Measurements from ENCODE around the gene URB1.
"Not testable (repeated sequence)": the region's sequence is repeated elsewhere in the genome, so short reads cannot be mapped to it uniquely, and the experiment has no call there.

The URB1 gene

DNA sequence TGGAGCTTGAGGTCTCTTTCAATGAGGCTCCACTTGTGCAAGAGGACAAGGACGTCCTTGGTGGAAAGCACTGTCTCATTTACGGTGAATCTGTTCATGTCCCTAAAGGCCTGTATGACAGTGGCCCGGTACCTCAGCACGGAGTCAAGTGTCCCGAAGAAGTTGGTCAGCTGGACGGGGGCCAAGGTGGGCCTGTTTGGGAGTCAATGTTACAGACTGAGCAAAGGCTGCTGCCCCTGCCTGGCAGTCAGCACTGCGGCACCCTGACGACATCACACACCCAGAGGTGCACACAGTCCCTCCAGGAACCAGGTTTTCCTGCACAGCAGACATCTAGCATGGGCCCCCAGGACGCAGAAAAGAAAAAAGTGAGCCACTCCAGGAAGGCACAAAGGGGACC is 75.1 kb downstream of the URB1 start:
- no peaks in the 10 kb centered on the region for H3K9me3 ChIP-seq (ENCODE audit: control insufficient read depth, insufficient read depth, low read length)
- no peaks in the 10 kb centered on the region for H3K27me3 ChIP-seq (ENCODE audit: control insufficient read depth, insufficient read depth, low read length)
- no peak overlapping the region for H3K27ac ChIP-seq (ENCODE audit: low read depth, low read length)
- H3K4me3 ChIP-seq (ENCODE audit: low read depth, low read length): no peak overlapping the region
- peaks cover 99% of the 10 kb centered on the region for H3K36me3 ChIP-seq (ENCODE audit: control insufficient read depth, insufficient read depth, low read length)
- no peak overlapping the region for H3K9ac ChIP-seq (ENCODE audit: low read depth, low read length)
- no peaks in the 10 kb centered on the region for H3K4me1 ChIP-seq (ENCODE audit: control insufficient read depth, insufficient read depth, low read length)

DNA sequence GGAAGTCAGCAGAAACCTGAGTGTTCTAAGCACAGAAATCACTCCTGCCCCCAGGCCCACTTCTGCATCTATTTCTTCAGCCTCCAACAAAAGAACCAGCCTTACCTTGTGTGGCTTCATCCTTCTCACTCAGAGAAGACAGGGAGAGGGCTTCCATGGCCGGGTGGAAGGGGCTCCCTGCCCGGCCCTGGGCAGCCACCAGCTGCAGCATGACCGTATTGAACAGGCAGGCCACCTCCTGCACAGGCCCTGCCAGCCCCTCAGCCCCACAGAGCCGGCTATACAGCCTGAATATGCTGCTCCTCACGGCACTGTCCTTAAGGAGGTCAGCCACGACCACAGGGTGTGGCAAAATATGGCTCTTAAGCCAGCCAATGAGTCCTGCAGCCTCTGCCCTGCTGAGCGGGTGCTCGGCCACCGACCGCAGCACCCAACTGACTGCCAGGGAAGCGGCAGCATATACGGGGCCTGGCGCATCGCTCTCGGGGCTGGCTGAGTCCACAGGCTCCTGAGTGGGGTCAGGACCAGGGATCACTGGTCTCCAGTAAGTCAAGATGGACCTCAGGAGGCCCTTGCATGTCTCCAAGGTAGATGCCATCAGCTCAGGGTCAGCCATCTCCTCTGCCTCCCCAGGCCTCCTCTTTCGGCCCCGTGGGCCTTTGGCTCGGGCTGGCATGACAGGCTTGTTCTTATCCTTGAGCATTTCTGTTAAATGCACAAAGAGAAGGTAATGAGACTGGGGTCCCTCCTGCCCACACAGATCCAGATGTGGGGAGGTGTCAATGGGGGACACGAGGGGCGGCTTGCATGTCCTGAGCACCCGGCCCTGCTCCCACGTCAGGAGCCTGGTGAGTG is 76.2 kb downstream of the URB1 start:
- no peak overlapping the region for H3K4me3 ChIP-seq (ENCODE audit: low read depth, low read length)
- no peaks in the 10 kb centered on the region for H3K9me3 ChIP-seq (ENCODE audit: control insufficient read depth, insufficient read depth, low read length)
- peaks cover 99% of the 10 kb centered on the region for H3K36me3 ChIP-seq (ENCODE audit: control insufficient read depth, insufficient read depth, low read length)
- no peaks in the 10 kb centered on the region for H3K27me3 ChIP-seq (ENCODE audit: control insufficient read depth, insufficient read depth, low read length)
- H3K9ac ChIP-seq (ENCODE audit: low read depth, low read length): no peak overlapping the region
- H3K27ac ChIP-seq (ENCODE audit: low read depth, low read length): no peak overlapping the region
- no peaks in the 10 kb centered on the region for H3K4me1 ChIP-seq (ENCODE audit: control insufficient read depth, insufficient read depth, low read length)

- H3K27ac ChIP-seq (ENCODE audit: low read depth, low read length): no peak overlapping the region
- no peaks in the 10 kb centered on the region for H3K4me1 ChIP-seq (ENCODE audit: control insufficient read depth, insufficient read depth, low read length)
- no peaks in the 10 kb centered on the region for H3K27me3 ChIP-seq (ENCODE audit: control insufficient read depth, insufficient read depth, low read length)
- no peak overlapping the region for H3K9ac ChIP-seq (ENCODE audit: low read depth, low read length)
- H3K9me3 ChIP-seq (ENCODE audit: control insufficient read depth, insufficient read depth, low read length): no peaks in the 10 kb centered on the region
- peaks cover 97% of the 10 kb centered on the region for H3K36me3 ChIP-seq (ENCODE audit: control insufficient read depth, insufficient read depth, low read length)
- H3K4me3 ChIP-seq (ENCODE audit: low read depth, low read length): no peak overlapping the region
These were observed 77.1 kb downstream of the URB1 start for GRCh38 chr21:32315511-32316281.

DNA sequence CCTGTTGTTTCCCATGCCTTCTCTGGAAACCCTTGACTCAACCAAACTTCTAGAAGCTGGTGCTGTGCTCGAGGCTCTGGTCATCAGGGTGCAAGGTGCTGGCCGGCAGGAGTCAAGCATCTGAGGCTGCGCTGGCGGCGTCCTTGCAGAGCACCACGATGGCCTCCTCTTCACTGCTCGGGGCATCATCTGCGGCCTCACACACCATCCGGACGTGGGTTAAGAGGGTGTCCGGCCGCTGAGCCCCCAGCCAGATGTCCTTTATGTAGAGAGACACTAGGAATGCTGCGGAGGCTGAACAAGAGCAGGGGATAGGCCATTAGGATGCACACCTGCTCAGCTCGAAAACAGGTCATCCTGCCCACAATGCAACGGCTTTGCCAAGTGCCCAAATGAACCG is 78.0 kb downstream of the URB1 start:
- no peaks in the 10 kb centered on the region for H3K27me3 ChIP-seq (ENCODE audit: control insufficient read depth, insufficient read depth, low read length)
- no peak overlapping the region for H3K9ac ChIP-seq (ENCODE audit: low read depth, low read length)
- H3K9me3 ChIP-seq (ENCODE audit: control insufficient read depth, insufficient read depth, low read length): no peaks in the 10 kb centered on the region
- no peaks in the 10 kb centered on the region for H3K4me1 ChIP-seq (ENCODE audit: control insufficient read depth, insufficient read depth, low read length)
- H3K27ac ChIP-seq (ENCODE audit: low read depth, low read length): no peak overlapping the region
- H3K4me3 ChIP-seq (ENCODE audit: low read depth, low read length): no peak overlapping the region
- peaks cover 88% of the 10 kb centered on the region for H3K36me3 ChIP-seq (ENCODE audit: control insufficient read depth, insufficient read depth, low read length)

DNA sequence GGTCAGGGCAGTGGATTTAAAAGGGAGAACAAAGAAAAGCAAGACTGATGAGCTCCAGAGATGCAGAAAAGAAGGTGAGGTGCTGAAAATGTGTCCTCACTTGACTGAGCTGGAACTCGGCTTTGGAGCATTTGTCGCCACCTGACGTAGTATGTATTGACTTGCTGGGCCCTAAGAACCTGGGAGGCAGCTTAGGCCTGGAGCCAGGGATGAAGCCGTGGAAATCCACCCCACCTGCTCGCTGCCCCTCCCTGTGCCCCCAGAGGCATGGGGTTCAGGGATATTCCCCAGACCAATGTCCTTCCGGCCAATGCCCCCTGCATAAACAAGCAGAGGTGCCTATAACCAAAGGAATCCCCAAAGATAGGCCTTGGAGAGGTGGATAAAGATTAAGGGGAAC is 79.8 kb downstream of the URB1 start:
- H3K27ac ChIP-seq (ENCODE audit: low read depth, low read length): no peak overlapping the region
- H3K4me3 ChIP-seq (ENCODE audit: low read depth, low read length): no peak overlapping the region
- H3K9me3 ChIP-seq (ENCODE audit: control insufficient read depth, insufficient read depth, low read length): no peaks in the 10 kb centered on the region
- H3K36me3 ChIP-seq (ENCODE audit: control insufficient read depth, insufficient read depth, low read length): peaks cover 77% of the 10 kb centered on the region
- H3K4me1 ChIP-seq (ENCODE audit: control insufficient read depth, insufficient read depth, low read length): no peaks in the 10 kb centered on the region
- no peak overlapping the region for H3K9ac ChIP-seq (ENCODE audit: low read depth, low read length)
- H3K27me3 ChIP-seq (ENCODE audit: control insufficient read depth, insufficient read depth, low read length): no peaks in the 10 kb centered on the region

DNA sequence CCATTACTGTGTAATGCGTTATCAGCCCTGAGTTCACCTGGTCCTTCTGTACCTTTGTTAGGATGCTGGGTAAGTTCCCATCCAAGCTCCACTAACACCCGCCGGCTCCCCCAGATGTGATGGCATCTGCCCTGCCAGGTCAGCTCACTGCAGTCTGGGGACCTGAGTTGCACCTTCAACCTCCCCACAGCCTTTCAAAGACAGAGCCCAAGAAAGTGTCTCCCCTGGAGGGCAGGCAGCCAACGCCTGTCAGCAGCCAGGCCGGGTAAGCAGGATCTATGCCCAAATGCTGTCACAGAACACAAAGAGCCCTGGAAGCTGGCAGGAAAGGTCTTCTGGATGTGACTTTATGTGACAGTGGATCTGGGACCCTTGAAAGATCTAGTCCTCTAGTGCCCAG is 80.5 kb downstream of the URB1 start:
- H3K27ac ChIP-seq (ENCODE audit: low read depth, low read length): no peak overlapping the region
- no peaks in the 10 kb centered on the region for H3K27me3 ChIP-seq (ENCODE audit: control insufficient read depth, insufficient read depth, low read length)
- H3K9me3 ChIP-seq (ENCODE audit: control insufficient read depth, insufficient read depth, low read length): no peaks in the 10 kb centered on the region
- H3K36me3 ChIP-seq (ENCODE audit: control insufficient read depth, insufficient read depth, low read length): peaks cover 70% of the 10 kb centered on the region
- no peak overlapping the region for H3K9ac ChIP-seq (ENCODE audit: low read depth, low read length)
- no peak overlapping the region for H3K4me3 ChIP-seq (ENCODE audit: low read depth, low read length)
- H3K4me1 ChIP-seq (ENCODE audit: control insufficient read depth, insufficient read depth, low read length): no peaks in the 10 kb centered on the region

DNA sequence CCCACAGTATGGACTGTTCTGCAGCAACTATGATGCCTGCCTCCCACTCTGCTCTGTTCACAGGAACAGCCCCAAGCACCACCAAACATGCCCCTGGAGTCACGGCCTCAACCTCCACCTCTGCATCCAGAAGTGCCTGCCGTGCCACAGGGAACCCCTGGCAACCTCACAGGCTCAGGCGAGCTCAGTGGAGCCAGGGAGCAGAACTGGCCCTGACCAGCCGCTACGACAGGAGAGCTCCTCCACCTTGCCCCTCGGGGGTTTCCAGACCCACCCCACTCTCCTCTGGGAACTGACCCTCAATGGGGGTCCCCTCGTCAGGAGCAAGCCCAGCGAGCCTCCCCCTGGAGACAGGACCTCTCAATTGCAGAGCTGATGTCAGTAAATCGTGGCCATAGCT is 81.2 kb downstream of the URB1 start:
- Histone ChIP-seq H3K4me1 (ENCODE audit: control insufficient read depth, insufficient read depth, low read length) (no peaks in the 10 kb centered on the region; the same call in 1 of the 2 replicates), H3K9ac (ENCODE audit: low read depth, low read length) (no peak overlapping the region), H3K4me3 (ENCODE audit: low read depth, low read length) (no peak overlapping the region), H3K9me3 (ENCODE audit: control insufficient read depth, insufficient read depth, low read length) (no peaks in the 10 kb centered on the region), H3K27ac (ENCODE audit: low read depth, low read length) (no peak overlapping the region), H3K27me3 (ENCODE audit: control insufficient read depth, insufficient read depth, low read length) (no peaks in the 10 kb centered on the region), H3K36me3 (ENCODE audit: control insufficient read depth, insufficient read depth, low read length) (peaks cover 63% of the 10 kb centered on the region)

- not testable (repeated sequence) for H3K4me1 ChIP-seq (ENCODE audit: control insufficient read depth, insufficient read depth, low read length); H3K9me3 ChIP-seq (ENCODE audit: control insufficient read depth, insufficient read depth, low read length); H3K9ac ChIP-seq (ENCODE audit: low read depth, low read length); H3K27me3 ChIP-seq (ENCODE audit: control insufficient read depth, insufficient read depth, low read length); H3K27ac ChIP-seq (ENCODE audit: low read depth, low read length); H3K4me3 ChIP-seq (ENCODE audit: low read depth, low read length)
- H3K36me3 ChIP-seq (ENCODE audit: control insufficient read depth, insufficient read depth, low read length): peaks cover 57% of the 10 kb centered on the region
These were observed 81.8 kb downstream of the URB1 start for GRCh38 chr21:32310976-32311375.

DNA sequence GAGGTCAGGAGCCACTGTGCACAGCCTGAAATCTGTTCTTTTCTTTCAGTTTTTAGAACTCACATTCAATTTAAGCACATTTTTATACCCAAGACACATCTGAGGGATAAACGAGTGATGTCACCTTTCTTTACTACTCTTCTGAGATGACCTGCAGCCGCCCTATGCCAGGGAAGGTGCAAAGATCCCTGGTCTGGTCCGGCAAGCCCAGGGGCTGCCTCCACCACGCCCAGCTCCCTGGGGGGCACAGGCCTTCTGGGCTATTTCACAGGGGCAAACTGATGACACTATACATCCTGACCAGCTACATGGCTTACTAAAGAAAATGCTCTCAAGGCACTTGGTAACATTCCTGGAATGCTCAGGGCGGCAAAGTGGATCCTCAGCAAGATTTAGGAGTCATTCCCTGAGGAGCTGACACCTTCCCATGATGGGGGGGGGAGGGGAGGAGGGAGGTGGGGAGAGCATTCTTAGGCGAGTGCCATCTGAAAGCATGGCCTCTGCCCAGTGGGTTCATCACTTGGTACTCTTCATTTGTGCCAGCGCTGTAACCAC is 82.8 kb downstream of the URB1 start:
- no peak overlapping the region for H3K4me3 ChIP-seq (ENCODE audit: low read depth, low read length)
- no peaks in the 10 kb centered on the region for H3K27me3 ChIP-seq (ENCODE audit: control insufficient read depth, insufficient read depth, low read length)
- H3K9ac ChIP-seq (ENCODE audit: low read depth, low read length): no peak overlapping the region
- H3K4me1 ChIP-seq (ENCODE audit: control insufficient read depth, insufficient read depth, low read length): peaks cover 9% of the 10 kb centered on the region
- H3K36me3 ChIP-seq (ENCODE audit: control insufficient read depth, insufficient read depth, low read length): peaks cover 47% of the 10 kb centered on the region
- H3K27ac ChIP-seq (ENCODE audit: low read depth, low read length): no peak overlapping the region
- H3K9me3 ChIP-seq (ENCODE audit: control insufficient read depth, insufficient read depth, low read length): no peaks in the 10 kb centered on the region

- Histone ChIP-seq H3K27ac (ENCODE audit: low read depth, low read length) (no peak overlapping the region), H3K9ac (ENCODE audit: low read depth, low read length) (no peak overlapping the region), H3K4me3 (ENCODE audit: low read depth, low read length) (no peak overlapping the region), H3K4me1 (ENCODE audit: control insufficient read depth, insufficient read depth, low read length) (peaks cover 9% of the 10 kb centered on the region), H3K27me3 (ENCODE audit: control insufficient read depth, insufficient read depth, low read length) (no peaks in the 10 kb centered on the region), H3K9me3 (ENCODE audit: control insufficient read depth, insufficient read depth, low read length) (no peaks in the 10 kb centered on the region), H3K36me3 (ENCODE audit: control insufficient read depth, insufficient read depth, low read length) (peaks cover 35% of the 10 kb centered on the region)
These were observed 84.1 kb downstream of the URB1 start for GRCh38 chr21:32308696-32309095.

DNA sequence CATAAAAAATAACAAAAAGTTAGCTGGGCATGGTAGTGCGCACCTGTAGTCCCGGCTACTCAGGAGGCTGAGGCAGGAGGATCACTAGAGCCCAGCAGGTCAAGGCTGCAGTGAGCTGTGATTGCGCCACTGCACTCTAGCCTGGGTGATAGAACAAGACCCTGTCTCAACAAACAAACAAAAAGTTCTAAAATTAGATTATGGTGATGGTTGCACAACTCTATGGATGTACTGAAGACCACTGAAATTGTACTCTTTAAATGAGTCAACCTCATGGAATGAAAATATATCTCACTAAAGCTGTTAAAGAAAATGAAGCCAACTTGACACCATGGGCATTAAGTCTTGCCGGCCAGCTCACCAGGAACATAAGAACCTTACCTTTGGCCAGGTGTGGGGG is 85.1 kb downstream of the URB1 start:
- no peak overlapping the region for H3K9ac ChIP-seq (ENCODE audit: low read depth, low read length)
- H3K36me3 ChIP-seq (ENCODE audit: control insufficient read depth, insufficient read depth, low read length): peaks cover 25% of the 10 kb centered on the region
- H3K4me1 ChIP-seq (ENCODE audit: control insufficient read depth, insufficient read depth, low read length): peaks cover 9% of the 10 kb centered on the region
- H3K4me3 ChIP-seq (ENCODE audit: low read depth, low read length): no peak overlapping the region
- no peaks in the 10 kb centered on the region for H3K9me3 ChIP-seq (ENCODE audit: control insufficient read depth, insufficient read depth, low read length)
- H3K27ac ChIP-seq (ENCODE audit: low read depth, low read length): no peak overlapping the region
- no peaks in the 10 kb centered on the region for H3K27me3 ChIP-seq (ENCODE audit: control insufficient read depth, insufficient read depth, low read length)

Measured in HUES48 (cell line).